Lower leg skin (tissue), 3 donors: ENCODE measurements around the gene EMCN.

Experiments
- CTCF ChIP-seq, 3 donors: fragments of 450-650 bp; IDR thresholded peaks; one replicate each; pipeline ENCODE4 v1.5.1; 2016; ENCODE audit warnings: antibody characterized with exemption in 3 of 3, mild to moderate bottlenecking in 3 of 3, moderate library complexity in 2 of 3
- POLR2A ChIP-seq, 2 donors: fragments of 450-650 bp; IDR thresholded peaks; one replicate each; pipeline ENCODE4 v1.6.1; 2016 to 2017; ENCODE audit warnings: antibody characterized with exemption in 2 of 2, mild to moderate bottlenecking in 1 of 2, moderate library complexity in 1 of 2

GRCh38 chr4:100348473-100348872, 169.3 kb downstream of the EMCN start:
- TF ChIP-seq CTCF (IDR thresholded peaks at IDR 0.05) (no peak), POLR2A (IDR thresholded peaks at IDR 0.05) (no peak)
